Neural progenitor cell (in vitro differentiated cells): ENCODE data around the gene AK3.

Experiments
- EZH2 ChIP-seq: fragments of 200-600 bp; sonication (generic); IDR thresholded peaks from 2 replicates; pipeline ENCODE4 v1.6.1; 2017; ENCODE audit warnings: antibody characterized with exemption, mild to moderate bottlenecking, moderate library complexity
- EZH2phosphoT487 ChIP-seq: fragments of 200-600 bp; sonication (generic); IDR thresholded peaks from 2 replicates; pipeline ENCODE4 v1.6.1; 2017; ENCODE audit warnings: antibody characterized with exemption
- TF ChIP-seq, protein P1 (sequence below): fragments of 200-600 bp; sonication (generic); IDR thresholded peaks from 2 replicates; pipeline ENCODE4 v1.5.1; 2017; ENCODE audit warnings: antibody characterized with exemption, mild to moderate bottlenecking

DNA sequence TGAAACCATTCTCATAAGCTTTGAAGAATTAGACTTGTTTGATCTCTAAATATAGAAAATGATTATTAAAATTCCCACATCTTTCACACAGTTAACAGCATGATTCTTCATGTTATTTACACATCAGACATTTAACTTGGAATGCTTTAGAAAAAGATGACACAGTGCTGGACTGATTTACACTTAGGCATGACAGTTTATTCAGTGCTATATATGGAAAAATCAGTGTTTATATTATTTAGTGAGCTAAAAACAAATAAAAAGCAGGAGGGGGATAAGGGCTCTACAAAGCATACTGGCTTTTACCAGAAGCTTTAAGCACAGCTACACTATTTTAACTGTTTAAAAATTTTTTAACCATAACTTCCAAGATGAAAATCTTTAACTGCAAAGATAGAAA is 31.6 kb downstream of the AK3 start:
- TF ChIP-seq, protein P1, sequence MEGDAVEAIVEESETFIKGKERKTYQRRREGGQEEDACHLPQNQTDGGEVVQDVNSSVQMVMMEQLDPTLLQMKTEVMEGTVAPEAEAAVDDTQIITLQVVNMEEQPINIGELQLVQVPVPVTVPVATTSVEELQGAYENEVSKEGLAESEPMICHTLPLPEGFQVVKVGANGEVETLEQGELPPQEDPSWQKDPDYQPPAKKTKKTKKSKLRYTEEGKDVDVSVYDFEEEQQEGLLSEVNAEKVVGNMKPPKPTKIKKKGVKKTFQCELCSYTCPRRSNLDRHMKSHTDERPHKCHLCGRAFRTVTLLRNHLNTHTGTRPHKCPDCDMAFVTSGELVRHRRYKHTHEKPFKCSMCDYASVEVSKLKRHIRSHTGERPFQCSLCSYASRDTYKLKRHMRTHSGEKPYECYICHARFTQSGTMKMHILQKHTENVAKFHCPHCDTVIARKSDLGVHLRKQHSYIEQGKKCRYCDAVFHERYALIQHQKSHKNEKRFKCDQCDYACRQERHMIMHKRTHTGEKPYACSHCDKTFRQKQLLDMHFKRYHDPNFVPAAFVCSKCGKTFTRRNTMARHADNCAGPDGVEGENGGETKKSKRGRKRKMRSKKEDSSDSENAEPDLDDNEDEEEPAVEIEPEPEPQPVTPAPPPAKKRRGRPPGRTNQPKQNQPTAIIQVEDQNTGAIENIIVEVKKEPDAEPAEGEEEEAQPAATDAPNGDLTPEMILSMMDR = no peak
- TF ChIP-seq EZH2 (no peak), EZH2phosphoT487 (no peak)
